Neural progenitor cell (in vitro differentiated cells): Measurements from ENCODE around the gene PLD2.

ENCODE experiments used
- EZH2 ChIP-seq: fragments of 200-600 bp; sonication (generic); IDR thresholded peaks from 2 replicates; pipeline ENCODE4 v1.6.1; 2017; ENCODE audit warnings: antibody characterized with exemption, mild to moderate bottlenecking, moderate library complexity
- EZH2phosphoT487 ChIP-seq: fragments of 200-600 bp; sonication (generic); IDR thresholded peaks from 2 replicates; pipeline ENCODE4 v1.6.1; 2017; ENCODE audit warnings: antibody characterized with exemption
- TF ChIP-seq, protein P1 (sequence below): fragments of 200-600 bp; sonication (generic); IDR thresholded peaks from 2 replicates; pipeline ENCODE4 v1.5.1; 2017; ENCODE audit warnings: antibody characterized with exemption, mild to moderate bottlenecking

DNA sequence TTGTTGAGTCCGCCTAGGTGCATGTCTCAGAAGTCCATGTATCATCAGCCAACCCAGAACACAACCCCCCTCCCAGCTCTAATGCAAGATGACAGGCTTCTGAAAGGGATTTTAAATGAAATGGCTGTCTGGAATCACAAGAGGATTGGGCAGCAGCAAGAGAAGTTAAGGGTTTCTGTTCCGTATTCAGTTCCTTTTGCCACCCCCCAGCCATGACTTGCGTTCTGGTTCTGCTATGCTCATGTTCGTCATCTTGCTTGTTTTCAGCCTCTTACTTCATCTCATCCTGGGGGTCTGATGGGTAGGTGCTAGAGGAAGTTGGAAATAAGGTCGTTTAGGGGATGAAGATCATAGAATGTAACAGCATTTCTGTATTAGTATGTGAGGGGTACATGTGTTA lies 38.2 kb downstream of the PLD2 start:
- TF ChIP-seq, protein P1, sequence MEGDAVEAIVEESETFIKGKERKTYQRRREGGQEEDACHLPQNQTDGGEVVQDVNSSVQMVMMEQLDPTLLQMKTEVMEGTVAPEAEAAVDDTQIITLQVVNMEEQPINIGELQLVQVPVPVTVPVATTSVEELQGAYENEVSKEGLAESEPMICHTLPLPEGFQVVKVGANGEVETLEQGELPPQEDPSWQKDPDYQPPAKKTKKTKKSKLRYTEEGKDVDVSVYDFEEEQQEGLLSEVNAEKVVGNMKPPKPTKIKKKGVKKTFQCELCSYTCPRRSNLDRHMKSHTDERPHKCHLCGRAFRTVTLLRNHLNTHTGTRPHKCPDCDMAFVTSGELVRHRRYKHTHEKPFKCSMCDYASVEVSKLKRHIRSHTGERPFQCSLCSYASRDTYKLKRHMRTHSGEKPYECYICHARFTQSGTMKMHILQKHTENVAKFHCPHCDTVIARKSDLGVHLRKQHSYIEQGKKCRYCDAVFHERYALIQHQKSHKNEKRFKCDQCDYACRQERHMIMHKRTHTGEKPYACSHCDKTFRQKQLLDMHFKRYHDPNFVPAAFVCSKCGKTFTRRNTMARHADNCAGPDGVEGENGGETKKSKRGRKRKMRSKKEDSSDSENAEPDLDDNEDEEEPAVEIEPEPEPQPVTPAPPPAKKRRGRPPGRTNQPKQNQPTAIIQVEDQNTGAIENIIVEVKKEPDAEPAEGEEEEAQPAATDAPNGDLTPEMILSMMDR: no peak
- TF ChIP-seq EZH2phosphoT487 (no peak), EZH2 (no peak)
